ENCODE measurements around the gene ITIH3.

Gene ITIH3

DNA sequence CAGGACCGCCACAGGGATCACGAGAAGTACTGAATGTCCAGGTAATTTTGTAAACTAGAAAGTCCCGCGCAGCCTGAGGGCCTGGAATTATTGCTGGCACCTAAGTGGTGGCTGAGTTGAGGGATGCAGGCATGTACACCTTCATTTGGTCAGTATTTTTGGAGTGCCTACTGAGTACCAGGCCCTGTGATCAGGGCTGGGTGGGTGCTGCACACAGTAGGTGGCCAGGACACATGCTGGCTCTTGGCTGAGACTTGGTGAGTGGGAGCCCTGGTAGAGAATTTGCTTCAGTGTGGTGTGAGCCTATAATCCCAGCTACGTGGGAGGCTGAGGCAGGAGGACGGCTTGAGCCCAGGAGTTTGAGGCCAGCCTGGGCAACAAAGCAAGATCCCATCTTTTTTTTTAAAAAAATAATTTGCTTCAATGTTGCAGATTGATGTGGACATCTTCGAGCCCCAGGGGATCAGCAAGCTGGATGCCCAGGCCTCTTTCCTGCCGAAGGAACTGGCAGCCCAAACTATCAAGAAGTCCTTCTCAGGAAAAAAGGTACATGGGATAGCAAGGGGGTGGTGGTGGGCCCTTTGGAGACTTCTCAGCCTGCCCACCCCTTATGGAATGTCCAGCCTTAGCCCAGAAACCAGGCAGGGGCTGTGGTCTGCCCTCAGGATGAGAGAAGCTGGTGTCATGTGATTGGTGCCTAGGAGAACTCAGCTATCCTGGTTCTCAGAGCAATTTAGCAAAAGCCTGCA, 14.6 kb upstream of the ITIH3 start:
- DNase-seq (ENCODE audit: low read depth in 2 of 2): no peak

- no peak for DNase-seq (ENCODE audit: low read depth in 2 of 2)
These were observed 12.9 kb upstream of the ITIH3 start for GRCh38 chr3:52781741-52782140.

DNA sequence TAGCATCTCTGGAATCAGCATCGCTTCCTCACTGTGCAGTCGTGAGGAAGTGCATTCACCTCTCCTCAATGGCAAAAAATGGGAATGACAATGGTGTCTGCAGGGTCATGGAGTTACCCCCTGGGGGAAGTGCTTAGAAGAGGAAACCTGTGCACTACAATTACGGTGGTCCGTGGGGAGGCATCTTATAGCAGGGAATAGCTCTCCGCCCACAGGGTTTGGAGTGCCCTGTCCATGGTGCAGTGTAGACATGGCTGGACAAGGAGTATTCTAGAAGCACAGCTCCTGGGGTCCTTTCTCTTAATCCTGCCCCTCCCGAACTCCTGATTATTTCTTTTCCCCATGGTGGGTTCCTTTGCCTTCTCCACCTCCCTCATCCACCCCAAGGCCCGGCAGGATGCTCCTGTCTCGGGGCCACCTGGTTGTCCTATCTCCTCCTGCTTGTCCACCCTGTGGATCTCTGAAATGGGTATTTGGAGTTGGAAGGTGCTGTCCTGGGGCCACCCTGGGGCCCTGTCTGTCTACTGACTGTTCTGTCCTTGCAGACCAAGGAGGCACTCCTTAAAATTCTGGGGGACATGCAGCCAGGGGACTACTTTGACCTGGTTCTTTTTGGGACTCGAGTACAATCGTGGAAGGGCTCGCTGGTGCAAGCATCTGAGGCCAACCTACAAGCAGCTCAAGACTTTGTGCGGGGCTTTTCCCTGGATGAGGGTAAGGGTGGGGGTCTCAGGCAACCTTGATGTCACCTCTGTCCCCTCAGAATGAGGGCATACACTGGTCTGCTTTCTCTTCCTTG, 12.0 kb upstream of the ITIH3 start:
- DNase-seq (ENCODE audit: low read depth in 2 of 2): no peak

DNA sequence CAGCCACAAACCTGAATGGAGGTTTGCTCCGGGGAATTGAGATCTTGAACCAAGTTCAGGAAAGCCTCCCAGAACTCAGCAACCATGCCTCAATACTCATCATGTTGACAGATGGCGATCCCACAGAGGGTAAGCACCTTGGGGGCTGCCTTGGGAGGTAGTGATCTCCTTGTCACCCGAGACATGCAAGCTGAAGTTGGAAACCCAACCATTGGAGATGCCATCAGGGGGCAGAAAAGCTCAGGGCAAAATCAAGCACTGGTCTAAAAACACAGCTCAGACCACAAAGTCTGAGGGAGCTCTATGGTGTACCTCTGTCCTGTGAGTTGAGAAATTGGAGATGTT, 11.4 kb upstream of the ITIH3 start:
- DNase-seq (ENCODE audit: low read depth in 2 of 2): no peak

GRCh38 chr3:52784021-52784621, 10.5 kb upstream of the ITIH3 start:
- no peak for DNase-seq (ENCODE audit: low read depth in 2 of 2)

DNA sequence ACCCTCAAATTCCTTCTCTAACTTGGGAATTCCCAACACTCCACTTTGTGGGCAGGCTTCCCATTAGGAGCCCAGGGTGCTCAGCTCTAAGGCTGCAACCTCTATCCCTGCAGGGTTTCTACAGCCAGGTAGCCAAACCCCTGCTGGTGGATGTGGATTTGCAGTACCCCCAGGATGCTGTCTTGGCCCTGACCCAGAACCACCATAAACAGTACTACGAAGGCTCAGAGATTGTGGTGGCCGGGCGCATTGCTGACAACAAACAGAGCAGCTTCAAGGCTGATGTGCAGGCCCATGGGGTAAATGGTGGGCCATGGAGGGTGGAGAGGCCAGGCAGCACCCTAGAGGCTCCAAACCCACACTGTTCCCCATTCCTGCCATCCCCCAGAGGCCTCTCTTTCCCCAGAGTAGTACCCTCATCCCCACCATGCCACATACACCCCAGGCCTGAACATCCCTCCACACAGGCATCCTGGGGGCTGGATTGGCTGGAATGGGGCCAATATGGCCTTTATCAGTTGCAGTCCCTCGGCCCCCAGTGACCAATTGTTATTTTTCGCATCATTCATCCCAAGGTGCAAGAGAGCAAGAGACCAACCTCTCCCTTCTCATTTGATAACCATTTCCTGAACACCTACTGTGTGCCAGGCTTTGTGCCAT, 9.5 kb upstream of the ITIH3 start:
- no peak for DNase-seq (ENCODE audit: low read depth in 2 of 2)

DNA sequence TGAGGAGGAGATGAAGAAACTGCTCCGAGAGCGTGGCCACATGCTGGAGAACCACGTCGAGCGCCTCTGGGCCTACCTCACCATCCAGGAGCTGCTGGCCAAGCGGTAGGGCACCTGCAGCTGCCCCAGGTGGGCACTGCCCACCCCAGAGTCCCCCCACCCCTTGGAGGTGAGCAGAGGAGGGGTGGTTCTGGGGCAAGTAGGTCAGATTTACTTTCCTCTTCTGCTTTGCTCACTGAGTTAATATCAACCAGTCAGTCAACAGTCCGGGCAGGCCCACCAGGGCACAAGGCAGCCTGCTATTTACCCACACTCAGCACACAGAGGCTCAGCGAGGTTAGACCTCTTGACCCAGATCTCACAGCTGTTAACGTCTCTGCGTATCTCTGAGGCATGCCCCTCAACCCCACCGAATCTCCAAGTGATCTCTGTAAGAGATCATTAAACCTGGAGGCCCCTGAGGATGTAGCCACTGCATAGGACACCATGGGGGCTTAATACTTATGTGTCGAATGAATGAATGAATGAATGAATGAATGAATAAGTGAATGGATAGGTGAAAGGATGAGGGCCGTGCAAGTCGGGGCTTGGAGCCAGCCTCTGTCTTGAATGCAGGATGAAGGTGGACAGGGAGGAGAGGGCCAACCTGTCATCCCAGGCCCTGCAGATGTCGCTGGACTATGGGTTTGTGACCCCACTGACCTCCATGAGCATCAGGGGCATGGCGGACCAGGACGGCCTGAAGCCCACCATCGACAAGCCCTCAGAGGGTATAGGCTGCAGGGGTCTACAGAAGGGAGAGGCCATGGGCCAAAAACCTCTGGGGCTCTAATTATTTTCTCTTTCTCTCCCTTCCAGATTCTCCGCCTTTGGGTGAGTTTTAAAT, 8.0 kb upstream of the ITIH3 start:
- no peak for DNase-seq (ENCODE audit: low read depth in 2 of 2)

GRCh38 chr3:52787246-52787645, 7.3 kb upstream of the ITIH3 start:
- no peak for DNase-seq (ENCODE audit: low read depth in 2 of 2)

DNA sequence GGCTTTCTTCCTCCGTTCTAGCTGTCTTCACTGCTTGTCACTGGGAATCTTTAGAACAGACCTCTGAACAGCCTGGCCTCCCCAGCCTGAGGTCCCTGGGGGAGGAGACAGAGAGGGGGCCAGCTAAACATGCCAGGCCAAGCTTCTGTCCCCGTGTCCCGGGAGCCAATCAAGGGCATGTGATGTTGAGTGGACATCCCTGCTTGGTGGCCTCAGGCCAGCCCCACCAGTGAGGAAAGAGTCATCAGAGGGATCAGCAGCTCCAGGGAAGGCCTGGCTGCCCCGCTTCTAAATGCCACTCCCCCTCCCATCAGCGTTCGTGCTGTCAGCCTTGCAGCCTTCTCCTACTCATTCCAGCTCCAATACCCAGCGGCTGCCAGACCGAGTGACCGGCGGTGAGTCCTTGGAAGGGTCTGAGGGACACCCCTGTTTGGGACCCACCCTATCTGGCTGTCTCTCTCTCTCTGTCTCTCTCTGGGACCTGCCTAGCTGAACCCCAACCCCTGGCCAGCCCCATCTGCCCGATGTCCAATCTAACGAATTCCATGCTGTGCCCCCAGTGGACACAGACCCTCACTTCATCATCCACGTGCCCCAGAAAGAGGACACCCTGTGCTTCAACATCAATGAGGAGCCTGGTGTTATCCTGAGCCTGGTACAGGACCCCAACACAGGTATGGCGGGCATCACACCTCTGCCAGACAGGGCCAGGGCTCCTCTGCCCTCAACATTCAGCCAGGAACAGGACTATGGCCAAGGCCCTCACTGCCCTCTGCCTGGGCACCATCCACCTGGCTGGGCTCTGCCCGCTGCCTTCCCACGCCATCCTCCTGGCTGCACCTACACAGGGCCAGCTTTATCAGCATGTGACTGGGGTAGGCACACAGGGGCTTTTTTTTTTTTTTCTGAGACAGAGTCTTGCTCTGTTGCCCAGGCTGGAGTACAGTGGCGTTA, 6.6 kb upstream of the ITIH3 start:
- DNase-seq (ENCODE audit: low read depth in 2 of 2): no peak

- no peak for DNase-seq (ENCODE audit: low read depth in 2 of 2)
These were observed 5.5 kb upstream of the ITIH3 start for GRCh38 chr3:52788890-52789745.

- no peak for DNase-seq (ENCODE audit: low read depth in 2 of 2)
These were observed 4.9 kb upstream of the ITIH3 start for GRCh38 chr3:52789746-52790040.

GRCh38 chr3:52790337-52790736, 4.3 kb upstream of the ITIH3 start:
- no peak for DNase-seq (ENCODE audit: low read depth in 2 of 2)

DNA sequence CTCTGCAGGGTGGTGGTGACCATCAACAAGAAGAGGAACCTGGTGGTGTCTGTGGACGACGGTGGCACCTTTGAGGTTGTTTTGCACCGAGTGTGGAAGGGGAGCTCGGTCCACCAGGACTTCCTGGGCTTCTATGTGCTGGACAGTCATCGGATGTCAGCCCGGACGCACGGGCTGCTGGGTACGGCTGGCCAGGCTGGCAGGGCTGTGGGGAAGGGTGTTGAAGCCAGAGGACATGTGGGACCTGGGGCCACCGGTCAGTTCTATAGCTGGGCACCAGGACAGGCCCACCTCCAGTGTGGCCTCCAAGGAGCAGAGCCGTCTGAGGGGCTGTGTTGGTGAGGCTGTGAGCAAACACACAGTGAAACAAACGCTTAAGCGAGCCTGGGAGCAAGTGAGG, 3.9 kb upstream of the ITIH3 start:
- no peak for DNase-seq (ENCODE audit: low read depth in 2 of 2)

GRCh38 chr3:52791366-52791765, 3.2 kb upstream of the ITIH3 start:
- DNase-seq (ENCODE audit: low read depth in 2 of 2): no peak

- no peak for DNase-seq (ENCODE audit: low read depth in 2 of 2)
These were observed 2.7 kb upstream of the ITIH3 start for GRCh38 chr3:52791928-52792327.

DNA sequence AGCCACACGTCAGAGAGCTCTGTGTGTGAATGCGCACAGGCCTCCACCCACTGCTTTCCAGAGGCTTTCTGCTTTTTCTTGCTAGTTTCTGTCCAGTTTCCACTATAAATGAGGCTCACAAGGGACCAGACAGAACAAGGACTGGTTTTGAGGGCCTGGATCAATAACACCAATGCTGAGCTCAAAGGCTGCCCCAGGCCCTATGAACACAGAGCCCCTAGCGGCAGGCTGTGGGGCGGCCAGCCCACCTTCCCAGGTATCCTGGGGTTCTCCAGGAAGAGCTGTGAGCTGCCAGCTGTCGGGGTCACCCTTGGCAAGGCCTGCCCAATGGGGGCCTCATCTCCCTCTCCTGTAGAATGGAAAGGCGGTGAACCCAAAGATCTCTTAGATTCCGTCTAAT, 2.2 kb upstream of the ITIH3 start:
- no peak for DNase-seq (ENCODE audit: low read depth in 2 of 2)

- no peak for DNase-seq (ENCODE audit: low read depth in 2 of 2)
These were observed 1.5 kb upstream of the ITIH3 start for GRCh38 chr3:52792961-52793695.

DNA sequence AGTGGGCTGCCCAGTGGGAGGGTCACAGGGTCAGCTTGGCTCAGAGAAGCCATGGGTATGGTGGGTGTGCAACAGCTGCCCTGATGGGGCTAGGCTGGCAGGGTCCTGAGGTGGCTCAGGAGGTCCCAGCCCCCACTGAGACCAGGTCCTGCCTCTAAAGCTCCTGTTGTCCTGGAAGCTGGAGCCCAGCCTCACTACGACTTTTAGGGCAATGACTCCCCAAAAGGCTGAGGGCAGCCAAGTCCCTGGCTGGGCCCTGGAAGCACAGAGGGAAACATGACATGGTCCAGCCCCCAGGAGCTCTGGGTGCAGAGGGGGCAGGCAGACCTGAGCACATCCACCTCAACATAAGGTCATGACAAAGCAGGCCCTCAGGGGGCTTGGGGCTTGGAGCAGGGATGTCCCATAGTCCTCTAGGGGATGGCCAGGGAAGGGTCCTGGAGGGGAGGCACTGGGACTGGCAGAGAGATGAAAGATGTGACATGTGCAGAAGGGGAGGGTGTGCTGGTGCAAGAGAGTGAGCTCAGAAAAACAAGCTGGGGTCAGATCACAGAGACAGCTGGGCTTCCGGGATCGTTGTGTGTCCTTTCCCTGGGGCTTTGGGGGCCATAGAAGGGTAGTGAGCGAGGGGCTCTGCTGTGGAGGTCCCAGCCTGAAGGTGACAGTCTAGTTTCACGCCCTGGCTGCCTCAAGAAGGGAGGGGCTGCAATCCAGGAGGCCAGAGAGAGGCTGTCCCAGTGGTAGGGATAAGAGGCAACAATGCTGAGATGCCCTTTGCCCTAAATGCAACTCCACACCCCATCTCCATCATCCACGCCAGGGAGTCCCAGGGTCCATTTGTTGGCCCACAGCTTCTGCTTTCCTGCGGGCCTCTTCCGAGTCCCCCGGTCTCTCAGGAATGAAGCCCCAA, 639 bp upstream of the ITIH3 start:
- DNase-seq (ENCODE audit: low read depth in 2 of 2): no peak
